Measurements from ENCODE around the gene DDX39A.

DNA sequence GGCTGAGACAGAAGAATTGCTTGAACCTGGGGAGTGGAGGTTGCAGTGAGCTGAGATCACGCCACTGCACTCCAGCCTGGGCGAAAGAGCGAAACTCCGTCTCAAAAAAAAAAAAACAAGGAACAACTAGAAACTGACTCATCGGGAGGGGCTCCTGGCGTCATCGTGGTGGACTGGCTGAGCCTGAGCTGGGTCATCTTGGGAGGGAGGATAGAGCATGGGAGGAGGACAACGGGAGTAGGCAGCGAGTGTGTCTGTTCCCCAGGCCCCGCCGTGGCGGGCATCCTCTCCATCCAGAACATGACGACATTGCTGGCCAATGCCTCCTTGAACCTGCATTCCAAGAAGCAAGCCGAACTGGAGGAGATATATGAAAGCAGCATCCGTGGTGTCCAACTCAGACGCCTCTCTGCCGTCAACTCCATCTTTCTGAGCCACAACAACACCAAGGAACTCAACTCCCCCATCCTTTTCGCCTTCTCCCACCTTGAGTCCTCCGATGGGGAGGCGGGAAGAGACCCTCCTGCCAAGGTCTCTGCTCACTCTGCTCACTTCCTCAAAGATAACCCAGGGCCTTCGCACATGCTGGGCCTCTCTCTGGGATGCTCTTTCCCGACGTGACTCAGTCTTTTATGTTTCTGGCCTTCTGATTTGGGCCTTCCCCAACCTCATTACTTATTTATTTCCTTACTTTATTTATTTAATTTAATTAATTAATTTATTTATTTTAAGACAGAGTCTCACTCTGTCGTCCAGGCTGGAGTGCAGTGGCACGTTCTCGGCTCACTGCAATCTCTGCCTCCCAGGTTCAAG is 16.6 kb downstream of the DDX39A start:
- TF ChIP-seq, protein P1, sequence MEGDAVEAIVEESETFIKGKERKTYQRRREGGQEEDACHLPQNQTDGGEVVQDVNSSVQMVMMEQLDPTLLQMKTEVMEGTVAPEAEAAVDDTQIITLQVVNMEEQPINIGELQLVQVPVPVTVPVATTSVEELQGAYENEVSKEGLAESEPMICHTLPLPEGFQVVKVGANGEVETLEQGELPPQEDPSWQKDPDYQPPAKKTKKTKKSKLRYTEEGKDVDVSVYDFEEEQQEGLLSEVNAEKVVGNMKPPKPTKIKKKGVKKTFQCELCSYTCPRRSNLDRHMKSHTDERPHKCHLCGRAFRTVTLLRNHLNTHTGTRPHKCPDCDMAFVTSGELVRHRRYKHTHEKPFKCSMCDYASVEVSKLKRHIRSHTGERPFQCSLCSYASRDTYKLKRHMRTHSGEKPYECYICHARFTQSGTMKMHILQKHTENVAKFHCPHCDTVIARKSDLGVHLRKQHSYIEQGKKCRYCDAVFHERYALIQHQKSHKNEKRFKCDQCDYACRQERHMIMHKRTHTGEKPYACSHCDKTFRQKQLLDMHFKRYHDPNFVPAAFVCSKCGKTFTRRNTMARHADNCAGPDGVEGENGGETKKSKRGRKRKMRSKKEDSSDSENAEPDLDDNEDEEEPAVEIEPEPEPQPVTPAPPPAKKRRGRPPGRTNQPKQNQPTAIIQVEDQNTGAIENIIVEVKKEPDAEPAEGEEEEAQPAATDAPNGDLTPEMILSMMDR (IDR thresholded peaks at IDR 0.05), result no peak
- no peak for TF ChIP-seq SIN3A (IDR thresholded peaks at IDR 0.05; ENCODE audit: borderline replicate concordance, low read depth, low read length)
- no peak for TF ChIP-seq RFX5 (IDR thresholded peaks at IDR 0.05; ENCODE audit: low read length)
- TF ChIP-seq, protein P2, sequence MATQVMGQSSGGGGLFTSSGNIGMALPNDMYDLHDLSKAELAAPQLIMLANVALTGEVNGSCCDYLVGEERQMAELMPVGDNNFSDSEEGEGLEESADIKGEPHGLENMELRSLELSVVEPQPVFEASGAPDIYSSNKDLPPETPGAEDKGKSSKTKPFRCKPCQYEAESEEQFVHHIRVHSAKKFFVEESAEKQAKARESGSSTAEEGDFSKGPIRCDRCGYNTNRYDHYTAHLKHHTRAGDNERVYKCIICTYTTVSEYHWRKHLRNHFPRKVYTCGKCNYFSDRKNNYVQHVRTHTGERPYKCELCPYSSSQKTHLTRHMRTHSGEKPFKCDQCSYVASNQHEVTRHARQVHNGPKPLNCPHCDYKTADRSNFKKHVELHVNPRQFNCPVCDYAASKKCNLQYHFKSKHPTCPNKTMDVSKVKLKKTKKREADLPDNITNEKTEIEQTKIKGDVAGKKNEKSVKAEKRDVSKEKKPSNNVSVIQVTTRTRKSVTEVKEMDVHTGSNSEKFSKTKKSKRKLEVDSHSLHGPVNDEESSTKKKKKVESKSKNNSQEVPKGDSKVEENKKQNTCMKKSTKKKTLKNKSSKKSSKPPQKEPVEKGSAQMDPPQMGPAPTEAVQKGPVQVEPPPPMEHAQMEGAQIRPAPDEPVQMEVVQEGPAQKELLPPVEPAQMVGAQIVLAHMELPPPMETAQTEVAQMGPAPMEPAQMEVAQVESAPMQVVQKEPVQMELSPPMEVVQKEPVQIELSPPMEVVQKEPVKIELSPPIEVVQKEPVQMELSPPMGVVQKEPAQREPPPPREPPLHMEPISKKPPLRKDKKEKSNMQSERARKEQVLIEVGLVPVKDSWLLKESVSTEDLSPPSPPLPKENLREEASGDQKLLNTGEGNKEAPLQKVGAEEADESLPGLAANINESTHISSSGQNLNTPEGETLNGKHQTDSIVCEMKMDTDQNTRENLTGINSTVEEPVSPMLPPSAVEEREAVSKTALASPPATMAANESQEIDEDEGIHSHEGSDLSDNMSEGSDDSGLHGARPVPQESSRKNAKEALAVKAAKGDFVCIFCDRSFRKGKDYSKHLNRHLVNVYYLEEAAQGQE (IDR thresholded peaks at IDR 0.05; ENCODE audit: low read depth, low read length), result no peak
